Measurements from ENCODE around the gene NFATC2.

GRCh38 chr20:51409192-51409880, 133.2 kb downstream of the NFATC2 start:
- TF ChIP-seq, protein P1, sequence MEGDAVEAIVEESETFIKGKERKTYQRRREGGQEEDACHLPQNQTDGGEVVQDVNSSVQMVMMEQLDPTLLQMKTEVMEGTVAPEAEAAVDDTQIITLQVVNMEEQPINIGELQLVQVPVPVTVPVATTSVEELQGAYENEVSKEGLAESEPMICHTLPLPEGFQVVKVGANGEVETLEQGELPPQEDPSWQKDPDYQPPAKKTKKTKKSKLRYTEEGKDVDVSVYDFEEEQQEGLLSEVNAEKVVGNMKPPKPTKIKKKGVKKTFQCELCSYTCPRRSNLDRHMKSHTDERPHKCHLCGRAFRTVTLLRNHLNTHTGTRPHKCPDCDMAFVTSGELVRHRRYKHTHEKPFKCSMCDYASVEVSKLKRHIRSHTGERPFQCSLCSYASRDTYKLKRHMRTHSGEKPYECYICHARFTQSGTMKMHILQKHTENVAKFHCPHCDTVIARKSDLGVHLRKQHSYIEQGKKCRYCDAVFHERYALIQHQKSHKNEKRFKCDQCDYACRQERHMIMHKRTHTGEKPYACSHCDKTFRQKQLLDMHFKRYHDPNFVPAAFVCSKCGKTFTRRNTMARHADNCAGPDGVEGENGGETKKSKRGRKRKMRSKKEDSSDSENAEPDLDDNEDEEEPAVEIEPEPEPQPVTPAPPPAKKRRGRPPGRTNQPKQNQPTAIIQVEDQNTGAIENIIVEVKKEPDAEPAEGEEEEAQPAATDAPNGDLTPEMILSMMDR (IDR thresholded peaks at IDR 0.05; ENCODE audit: low read depth, low read length, poor library complexity, severe bottlenecking) = no peak
- no peak for TF ChIP-seq EZH2phosphoT487 (IDR thresholded peaks at IDR 0.05; ENCODE audit: borderline replicate concordance, low read length)

Data from DOHH2 (cell line).